Astrocyte of the spinal cord (primary cell): ENCODE data around the gene ROS1.

Experiments used
- DNase-seq: peaks from one replicate; pipeline ENCODE4 v3.0.0; 2011; ENCODE audit warnings: low read depth, low spot score
- H3K4me3 ChIP-seq: 2 replicates; pipeline ENCODE4 v1.5.1; 2011; ENCODE audit warnings: low read depth, mild to moderate bottlenecking, low read length, moderate library complexity
- CTCF ChIP-seq: IDR thresholded peaks from 2 replicates; pipeline ENCODE4 v1.5.1; 2012; ENCODE audit warnings: low read depth, mild to moderate bottlenecking, low read length, inconsistent platforms
- in situ Hi-C: cut with HindIII; loops from 2 replicates; pipeline ENCODE4 v1.10.0; 2017; ENCODE audit warnings: low sequenced_read_pairs

The ROS1 gene

DNA sequence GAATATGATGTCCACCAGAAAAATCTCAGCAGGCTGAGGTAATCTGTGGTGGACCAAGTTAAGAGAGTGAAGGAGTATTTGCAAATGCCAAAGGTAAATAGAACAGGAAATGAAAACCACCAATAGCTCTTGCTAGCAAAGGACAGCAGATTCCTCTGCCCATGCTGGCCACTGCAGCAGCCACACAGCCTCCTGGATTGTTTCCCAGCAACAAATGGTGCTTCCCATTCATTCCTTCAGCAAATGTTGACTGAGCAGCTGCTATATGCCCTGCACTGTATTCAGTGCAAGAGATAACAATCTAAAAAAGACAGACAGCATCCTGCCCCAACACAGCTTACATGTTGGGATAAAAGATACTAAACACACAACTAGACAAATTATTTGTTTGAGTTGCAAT is 11.0 kb downstream of the ROS1 start:
- peak; percentile 74 for DNase-seq
- in situ Hi-C loops: no loop called here
- no peak for TF ChIP-seq CTCF
- H3K4me3 ChIP-seq: no peak overlapping the region

- no peak overlapping the region for H3K4me3 ChIP-seq
- DNase-seq: no peak
- in situ Hi-C loops: no loop called here
- TF ChIP-seq CTCF: no peak
Measured at GRCh38 chr6:117411474-117411873, 14.3 kb downstream of the ROS1 start.

DNA sequence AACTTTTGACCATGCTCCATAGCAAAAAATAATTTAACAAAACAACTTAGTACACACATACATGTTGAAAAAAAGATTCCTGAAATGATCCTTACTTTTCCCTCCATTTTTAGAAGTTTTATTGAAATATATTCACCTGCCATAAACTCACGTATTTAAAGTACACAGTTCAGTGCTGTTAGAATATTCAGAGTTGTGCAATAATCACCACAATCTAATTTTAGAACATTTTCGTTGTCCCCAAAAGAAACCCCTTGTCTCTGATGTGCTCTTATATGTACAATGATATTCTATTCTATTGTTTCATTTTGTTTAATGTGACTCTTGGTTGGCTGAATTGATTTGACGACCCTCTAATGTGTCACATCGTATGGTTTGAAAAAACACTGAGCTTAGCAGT is 15.9 kb downstream of the ROS1 start:
- in situ Hi-C loops: no loop called here
- DNase-seq: no peak

DNA sequence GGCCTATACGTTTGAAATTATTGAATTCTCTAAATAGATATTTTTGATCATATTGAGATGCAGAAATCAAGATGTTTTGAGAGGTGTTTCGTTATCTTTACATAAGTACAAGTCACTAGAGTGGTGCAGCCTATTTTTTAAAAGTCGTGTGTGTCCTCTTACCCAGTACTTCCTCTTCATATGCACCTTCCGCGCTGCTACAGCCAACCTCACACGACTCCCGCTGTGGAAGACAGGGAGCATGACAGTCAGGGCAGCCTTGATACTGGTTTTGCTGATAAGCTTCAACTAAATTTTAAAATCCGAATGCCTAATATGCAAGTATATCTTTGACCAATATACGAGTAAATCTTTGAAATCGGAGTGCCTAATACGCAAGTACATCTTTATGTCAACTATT is 16.3 kb downstream of the ROS1 start:
- in situ Hi-C loops: no loop called here
- H3K4me3 ChIP-seq: no peak overlapping the region
- TF ChIP-seq CTCF: no peak
- DNase-seq: no peak

More for the DNA sequence above, 15.9 kb downstream of the ROS1 start:
- no peak for TF ChIP-seq CTCF
- H3K4me3 ChIP-seq: no peak overlapping the region

DNA sequence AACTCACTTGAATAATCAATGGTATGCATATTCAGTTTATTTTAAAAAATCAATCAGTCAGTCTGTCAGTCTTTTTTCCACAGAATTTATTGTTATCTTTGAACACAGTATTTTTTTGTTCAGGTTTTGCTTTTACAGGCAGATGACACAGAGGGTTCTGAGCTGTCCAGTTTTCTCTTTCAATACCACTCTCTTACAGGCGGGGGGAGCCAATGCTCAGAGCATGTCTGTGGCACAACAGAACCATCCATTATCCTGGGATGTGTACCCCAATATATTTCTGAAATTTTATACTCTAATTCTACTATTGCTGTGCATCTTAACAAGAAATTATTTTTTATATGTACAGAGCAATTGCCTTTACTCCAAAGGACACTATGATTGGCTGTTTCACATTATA is 21.2 kb downstream of the ROS1 start:
- no peak overlapping the region for H3K4me3 ChIP-seq
- DNase-seq: peak; percentile 17
- TF ChIP-seq CTCF: peak; percentile 56
- in situ Hi-C loops: no loop called here

GRCh38 chr6:117401799-117402198 is 23.9 kb downstream of the ROS1 start:
- in situ Hi-C loops: no loop called here
- no peak for DNase-seq
- no peak for TF ChIP-seq CTCF
- no peak overlapping the region for H3K4me3 ChIP-seq

DNA sequence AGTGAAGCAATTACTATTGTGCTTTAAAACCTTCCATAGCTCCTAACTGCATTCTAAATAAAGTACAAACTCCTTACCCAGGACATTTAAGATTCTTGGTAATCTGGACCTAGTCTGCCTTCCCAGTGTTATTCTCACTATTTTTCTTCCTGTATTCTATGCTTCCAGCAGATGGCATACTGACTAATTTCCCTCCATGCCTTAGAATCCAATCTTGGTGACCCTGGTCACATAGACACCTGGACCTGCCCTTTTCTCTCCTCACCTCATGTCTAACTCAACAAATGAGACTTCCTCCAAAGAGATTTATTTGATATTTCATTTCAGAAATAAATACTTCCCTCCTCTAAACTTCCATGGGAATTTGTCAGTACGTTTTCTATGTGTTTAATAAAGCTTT is 25.8 kb downstream of the ROS1 start:
- no peak overlapping the region for H3K4me3 ChIP-seq
- in situ Hi-C loops: no loop called here
- peak; percentile 18 for DNase-seq
- TF ChIP-seq CTCF: peak; percentile 48
